Left forelimb (tissue), 1 donor: ENCODE measurements around the gene CCDC192.

Experiments
- DNase-seq: peaks from one replicate; pipeline ENCODE4 v3.0.0-alpha.2; 2018; ENCODE audit warnings: low spot score

The CCDC192 gene

DNA sequence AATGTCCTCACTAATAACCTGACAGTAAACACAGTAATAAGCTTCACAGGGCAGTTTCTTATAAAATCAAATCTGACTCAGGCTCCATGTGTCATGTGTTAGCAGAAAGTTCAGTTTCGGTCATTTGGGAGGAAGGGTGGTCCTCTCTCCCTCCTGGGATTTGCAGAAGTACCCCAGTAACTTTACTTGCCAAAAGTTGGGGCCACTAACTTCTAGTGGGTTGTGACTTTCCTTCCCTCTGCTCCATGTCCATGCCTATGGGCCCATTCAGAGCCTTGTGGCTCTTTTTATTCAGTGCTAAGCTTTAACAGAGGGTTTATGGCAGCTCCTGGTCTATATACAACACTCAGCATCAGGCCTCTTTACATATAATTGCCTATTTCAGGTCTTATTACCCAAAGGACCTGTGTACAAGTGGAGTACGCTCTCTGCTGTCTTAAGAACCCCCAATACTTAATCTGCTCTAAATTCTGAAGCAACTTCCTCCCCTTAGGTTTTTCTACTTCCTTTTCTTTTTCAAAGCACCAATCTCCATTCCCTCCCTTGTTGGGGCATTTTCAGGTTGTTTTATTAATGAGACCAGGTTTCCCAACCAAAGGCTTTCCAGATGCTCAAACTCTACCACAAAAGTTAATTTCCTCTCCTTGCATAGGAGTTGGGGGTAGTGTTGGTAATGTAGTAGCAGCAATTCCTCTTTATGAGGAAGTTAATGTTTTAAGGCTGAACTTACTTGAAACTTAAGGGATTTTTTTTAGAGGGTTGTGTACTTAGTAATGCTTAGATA lies 107.7 kb downstream of the CCDC192 start:
- DNase-seq, result no peak

GRCh38 chr5:127812570-127812969 lies 109.4 kb downstream of the CCDC192 start:
- no peak for DNase-seq

DNA sequence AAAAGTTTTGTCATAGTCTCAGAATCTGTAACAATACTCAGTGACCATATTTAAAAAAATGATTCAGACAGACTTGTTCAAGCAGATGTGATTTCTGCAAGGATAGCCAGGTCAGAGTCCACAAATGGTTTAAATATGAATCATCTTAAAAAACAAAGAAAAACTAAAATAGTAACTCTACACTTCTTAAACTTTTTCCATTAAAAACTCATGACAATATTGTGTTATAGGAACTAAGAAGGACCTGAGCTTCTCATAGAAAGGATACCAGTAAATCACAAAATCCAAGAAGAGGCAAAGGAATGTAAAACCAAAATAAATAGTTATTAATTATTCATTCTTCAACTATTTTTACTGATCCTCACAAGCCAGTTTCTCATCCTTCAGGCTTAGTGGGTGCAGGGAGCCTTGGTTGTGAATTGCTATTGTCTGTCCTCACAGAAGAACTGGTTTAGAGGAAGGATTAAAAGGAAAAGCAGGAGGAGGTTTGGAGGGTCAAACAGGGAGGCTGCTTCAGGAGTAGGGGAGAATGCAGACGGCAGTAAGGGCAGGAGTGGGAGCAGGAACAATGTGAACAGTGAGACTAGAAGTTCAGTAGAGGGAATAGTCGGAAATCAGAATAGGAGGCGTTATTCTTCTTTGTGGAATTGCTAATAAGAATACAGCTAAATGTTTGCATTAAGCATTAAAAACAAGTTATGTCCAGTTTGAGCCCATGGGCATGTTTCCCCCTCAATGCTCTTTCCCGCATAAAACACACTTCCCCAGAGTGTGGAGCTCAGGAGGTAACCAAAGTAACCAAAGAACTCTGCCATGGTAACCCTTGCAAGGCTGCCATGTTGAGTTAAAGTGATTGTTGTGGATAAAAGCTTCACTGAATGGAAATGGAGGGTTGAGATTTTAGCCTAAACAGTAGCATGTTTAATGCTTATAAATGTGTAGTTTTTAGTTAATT lies 110.7 kb downstream of the CCDC192 start:
- DNase-seq, result no peak

- no peak for DNase-seq
Measured at GRCh38 chr5:127814588-127814973, 111.4 kb downstream of the CCDC192 start.

DNA sequence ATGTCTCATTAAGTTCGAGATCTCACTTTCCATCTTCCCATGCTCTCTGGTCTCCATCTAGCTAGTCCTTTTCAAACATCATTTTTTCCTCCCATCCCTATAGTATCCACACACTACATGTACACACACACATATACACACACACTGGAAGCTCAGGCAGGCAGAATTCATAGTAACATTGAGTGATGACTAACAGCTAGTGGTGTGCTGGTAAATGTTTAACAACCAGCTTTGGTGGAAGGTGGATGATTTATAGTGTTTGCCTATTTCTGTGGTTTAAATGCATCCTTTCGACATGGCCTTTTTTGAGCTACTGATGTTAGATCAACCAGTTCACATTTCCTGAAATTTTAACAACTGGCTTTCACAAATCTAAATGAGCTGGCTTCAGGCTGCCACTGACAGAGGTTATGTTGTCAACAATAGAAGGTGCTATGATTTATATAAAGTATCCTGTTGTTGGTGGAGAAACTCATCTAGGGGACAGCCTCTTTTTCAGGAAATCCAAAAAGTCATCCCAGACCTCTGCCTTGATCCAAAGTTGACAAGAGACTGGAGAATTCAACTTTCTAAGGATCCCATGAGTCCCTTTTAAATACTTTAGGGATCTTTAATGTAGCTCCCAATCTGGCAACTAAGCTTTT lies 117.8 kb downstream of the CCDC192 start:
- DNase-seq, result no peak

- no peak for DNase-seq
Measured at GRCh38 chr5:127821896-127822295, 118.7 kb downstream of the CCDC192 start.

DNA sequence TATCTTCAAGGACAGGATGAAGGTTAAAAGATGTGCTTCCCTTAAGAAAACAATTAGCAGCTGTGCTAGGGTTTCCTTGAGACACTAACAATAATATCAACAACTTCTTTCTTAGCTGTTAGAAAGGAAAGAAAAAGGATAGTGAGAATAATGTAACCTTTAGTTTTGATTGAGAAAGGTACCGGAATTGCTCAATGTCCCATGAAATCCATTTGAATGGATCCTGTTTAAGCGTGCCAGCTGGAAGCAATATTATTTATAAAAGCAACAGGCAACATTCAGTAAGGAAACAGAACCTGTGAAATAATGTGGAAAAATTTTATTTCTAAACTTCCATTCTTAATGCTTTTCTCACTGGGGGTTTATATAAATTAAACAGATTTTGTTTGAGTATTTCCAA lies 120.9 kb downstream of the CCDC192 start:
- no peak for DNase-seq

DNA sequence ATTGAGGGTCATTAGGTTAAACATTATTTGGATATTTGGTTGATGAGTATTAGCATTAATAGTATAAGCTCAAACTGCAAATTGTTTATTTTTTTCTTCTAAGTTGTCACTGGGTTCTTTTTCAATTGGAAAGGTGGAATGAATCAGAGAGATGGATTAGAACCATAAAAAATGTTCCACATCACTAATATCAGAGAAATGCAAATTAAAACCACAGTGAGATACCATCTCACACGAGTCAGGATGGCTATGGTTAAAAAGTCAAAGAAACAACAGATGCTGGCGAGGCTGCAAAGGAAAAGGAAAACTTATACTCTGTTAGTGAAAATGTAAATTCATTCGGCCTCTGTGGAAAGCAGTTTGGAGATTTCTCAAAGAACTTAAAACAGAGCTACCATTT lies 122.8 kb downstream of the CCDC192 start:
- no peak for DNase-seq

GRCh38 chr5:127827451-127827850 lies 124.3 kb downstream of the CCDC192 start:
- no peak for DNase-seq

- DNase-seq, result no peak
Measured at GRCh38 chr5:127830157-127830556, 127.0 kb downstream of the CCDC192 start.

DNA sequence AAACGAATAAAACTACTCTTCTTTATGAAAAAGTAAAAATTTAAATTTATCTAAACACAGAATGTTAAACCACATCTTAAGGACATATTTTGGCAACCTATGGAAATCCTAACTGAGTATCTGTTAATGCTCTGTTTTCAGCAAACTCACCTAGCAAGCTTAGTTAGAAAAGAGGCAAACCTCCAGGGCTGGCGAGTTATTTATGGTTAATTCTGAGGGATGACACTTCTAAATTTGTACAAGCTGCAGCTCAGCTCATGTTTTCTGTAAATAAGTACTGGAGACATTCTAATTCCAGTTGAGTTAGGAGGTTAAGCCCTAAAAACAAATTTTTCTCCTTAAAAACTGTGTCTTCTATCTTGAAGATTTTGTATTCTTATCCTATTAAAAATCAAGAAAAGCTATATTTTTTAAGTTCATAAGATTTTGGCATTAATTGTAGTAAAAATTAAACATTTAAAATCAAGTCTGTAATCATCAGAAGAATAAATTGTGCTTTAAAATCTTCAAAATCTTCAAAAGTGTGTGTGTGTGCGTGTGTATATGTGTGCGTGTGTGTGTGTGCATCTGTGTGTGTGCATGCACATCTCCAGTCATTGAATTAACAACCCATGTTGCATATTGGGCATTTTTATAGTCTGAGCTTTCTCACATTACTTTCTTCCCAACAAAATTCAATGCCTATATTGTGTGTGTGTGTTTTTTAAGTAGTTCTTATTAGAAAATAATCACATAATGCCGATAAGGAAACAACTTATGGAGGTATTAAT lies 127.8 kb downstream of the CCDC192 start:
- no peak for DNase-seq

- DNase-seq, result no peak
Measured at GRCh38 chr5:127832067-127832466, 128.9 kb downstream of the CCDC192 start.

GRCh38 chr5:127834094-127834531 lies 130.9 kb downstream of the CCDC192 start:
- no peak for DNase-seq

GRCh38 chr5:127834554-127834953 lies 131.4 kb downstream of the CCDC192 start:
- DNase-seq, result no peak

GRCh38 chr5:127838661-127839060 lies 135.5 kb downstream of the CCDC192 start:
- no peak for DNase-seq

DNA sequence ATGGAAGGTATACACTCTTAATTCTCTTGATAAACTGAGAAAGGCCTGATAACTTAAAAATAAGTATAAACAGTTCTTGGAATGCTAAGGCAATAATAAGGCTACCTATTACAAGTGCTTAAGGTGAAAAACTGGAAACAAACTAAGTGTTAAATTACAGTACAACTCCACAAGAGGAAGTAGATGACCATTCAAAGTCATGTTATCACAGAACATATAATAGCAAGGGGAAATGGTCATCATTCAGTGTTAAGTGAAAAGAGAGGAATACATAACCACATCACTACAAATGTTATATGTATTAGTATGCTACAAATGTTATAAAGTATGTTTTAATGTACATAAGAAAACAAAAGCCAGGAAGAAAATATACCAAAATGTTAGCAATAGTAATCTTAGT lies 135.9 kb downstream of the CCDC192 start:
- DNase-seq, result no peak

GRCh38 chr5:127839496-127840197 lies 136.5 kb downstream of the CCDC192 start:
- DNase-seq, result no peak

- DNase-seq, result no peak
Measured at GRCh38 chr5:127840198-127840524, 137.0 kb downstream of the CCDC192 start.

DNA sequence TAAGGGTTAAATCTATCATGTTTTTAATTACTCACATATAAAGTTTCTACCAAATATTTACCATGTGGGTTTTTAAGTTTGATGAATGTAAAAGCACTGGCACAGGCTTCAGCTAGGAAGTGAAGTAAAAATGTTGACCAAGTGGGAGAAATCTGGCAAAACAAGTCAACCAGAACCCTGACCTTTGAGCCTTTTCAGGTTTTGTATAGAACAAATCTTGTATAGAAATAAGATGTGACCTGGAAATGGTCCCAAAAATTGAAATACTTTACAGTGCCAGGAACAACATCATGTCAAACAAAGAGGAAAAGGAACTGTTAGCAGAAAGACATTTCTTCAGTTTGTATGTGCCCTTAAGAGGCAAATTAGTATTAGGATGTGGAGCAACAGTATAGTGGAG lies 137.6 kb downstream of the CCDC192 start:
- DNase-seq, result no peak

DNA sequence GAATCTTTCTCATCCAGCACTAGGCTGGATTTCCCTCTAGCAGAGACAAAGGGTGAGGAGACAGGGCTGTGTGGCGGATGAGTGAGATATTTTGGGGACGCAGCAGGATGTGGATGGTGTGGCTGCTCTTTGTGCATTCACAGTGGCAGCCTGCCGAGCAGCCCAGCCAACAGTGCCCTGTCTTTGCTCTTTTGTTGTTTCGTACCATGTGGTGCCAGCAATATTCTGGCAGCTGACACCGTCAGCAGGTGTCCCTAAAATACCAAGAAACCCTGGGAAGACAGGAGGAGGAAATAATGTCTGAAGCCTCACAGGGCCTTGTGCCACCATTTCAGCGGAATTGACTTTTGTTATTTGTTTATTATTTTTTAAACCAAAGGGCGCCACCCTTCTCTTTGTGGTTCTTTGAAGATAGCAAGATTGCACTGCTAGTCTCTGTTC lies 141.4 kb downstream of the CCDC192 start:
- DNase-seq, result no peak

DNA sequence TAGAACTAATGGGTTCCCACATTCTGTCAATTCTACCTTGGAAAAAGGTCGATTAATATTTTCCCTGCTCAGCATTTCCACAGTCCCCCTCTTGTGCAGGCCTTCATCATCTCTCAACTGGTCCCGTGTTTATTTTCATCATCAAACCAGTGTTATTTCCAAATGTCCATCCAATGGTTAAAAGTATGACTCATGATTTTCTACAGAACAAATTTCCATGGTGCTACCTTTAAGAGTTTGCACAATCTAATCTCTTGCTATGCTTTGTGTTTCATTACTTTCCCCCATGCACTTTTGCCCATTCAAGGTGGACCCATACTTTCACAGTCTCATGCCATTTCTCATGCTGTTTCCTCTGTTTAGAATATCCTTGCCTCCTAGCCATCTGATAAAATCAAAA lies 143.7 kb downstream of the CCDC192 start:
- DNase-seq, result no peak
